Activated naive CD8-positive, alpha-beta T cell treated with anti-CD3 and anti-CD28 coated beads, Interleukin-2, amount 50 U/mL, for 16 hours (primary cell): Measurements from ENCODE around the gene SDS.
"Not testable (repeated sequence)": the region's sequence is repeated elsewhere in the genome, so short reads cannot be mapped to it uniquely, and the experiment has no call there.

Source experiments
- DNase-seq: peaks from one replicate; pipeline ENCODE4 v3.0.0-alpha.2; 2020; ENCODE audit warnings: low read depth, low spot score

The SDS gene

GRCh38 chr12:113381220-113381619 is 22.5 kb downstream of the SDS start:
- DNase-seq = no peak

GRCh38 chr12:113378291-113378690 is 25.4 kb downstream of the SDS start:
- no peak for DNase-seq

GRCh38 chr12:113374823-113375428 is 28.8 kb downstream of the SDS start:
- no peak for DNase-seq

- no peak for DNase-seq
These were observed 29.7 kb downstream of the SDS start for GRCh38 chr12:113373969-113374368.

GRCh38 chr12:113373440-113373839 is 30.2 kb downstream of the SDS start:
- DNase-seq = no peak

- DNase-seq = no peak
These were observed 31.3 kb downstream of the SDS start for GRCh38 chr12:113372371-113372770.

- DNase-seq = no peak
These were observed 31.9 kb downstream of the SDS start for GRCh38 chr12:113371808-113372207.

GRCh38 chr12:113370923-113371682 is 32.6 kb downstream of the SDS start:
- DNase-seq = no peak

- no peak for DNase-seq
These were observed 34.2 kb downstream of the SDS start for GRCh38 chr12:113369391-113369985.

- DNase-seq = no peak
These were observed 35.4 kb downstream of the SDS start for GRCh38 chr12:113368331-113368730.

GRCh38 chr12:113366827-113367226 is 36.9 kb downstream of the SDS start:
- DNase-seq = no peak

- no peak for DNase-seq
These were observed 37.9 kb downstream of the SDS start for GRCh38 chr12:113365639-113366395.

- DNase-seq = no peak
These were observed 39.0 kb downstream of the SDS start for GRCh38 chr12:113364698-113365097.

GRCh38 chr12:113361574-113362370 is 41.9 kb downstream of the SDS start:
- no peak for DNase-seq

GRCh38 chr12:113359939-113360748 is 43.5 kb downstream of the SDS start:
- no peak for DNase-seq

- no peak for DNase-seq
These were observed 44.4 kb downstream of the SDS start for GRCh38 chr12:113359133-113359938.

GRCh38 chr12:113358381-113359132 is 45.1 kb downstream of the SDS start, which contains the start of gene PLBD2:
PLBD2 (plus strand) TSS chr12:113358587; CDS start chr12:113358601, 14 bp downstream.
- DNase-seq = peak; percentile 88

- DNase-seq = not testable (repeated sequence)
These were observed 49.5 kb downstream of the SDS start for GRCh38 chr12:113354192-113354591.

- DNase-seq = no peak
These were observed 52.6 kb downstream of the SDS start for GRCh38 chr12:113351089-113351488.
